AG08396 (cell line): Measurements from ENCODE around the gene ZNF675.
"Not testable (repeated sequence)": the region's sequence is repeated elsewhere in the genome, so short reads cannot be mapped to it uniquely, and the experiment has no call there.

Experiments used
- DNase-seq: peaks from one replicate; pipeline ENCODE4 v3.0.0; 2012; ENCODE audit warnings: low spot score, mixed read lengths

Gene ZNF675

DNA sequence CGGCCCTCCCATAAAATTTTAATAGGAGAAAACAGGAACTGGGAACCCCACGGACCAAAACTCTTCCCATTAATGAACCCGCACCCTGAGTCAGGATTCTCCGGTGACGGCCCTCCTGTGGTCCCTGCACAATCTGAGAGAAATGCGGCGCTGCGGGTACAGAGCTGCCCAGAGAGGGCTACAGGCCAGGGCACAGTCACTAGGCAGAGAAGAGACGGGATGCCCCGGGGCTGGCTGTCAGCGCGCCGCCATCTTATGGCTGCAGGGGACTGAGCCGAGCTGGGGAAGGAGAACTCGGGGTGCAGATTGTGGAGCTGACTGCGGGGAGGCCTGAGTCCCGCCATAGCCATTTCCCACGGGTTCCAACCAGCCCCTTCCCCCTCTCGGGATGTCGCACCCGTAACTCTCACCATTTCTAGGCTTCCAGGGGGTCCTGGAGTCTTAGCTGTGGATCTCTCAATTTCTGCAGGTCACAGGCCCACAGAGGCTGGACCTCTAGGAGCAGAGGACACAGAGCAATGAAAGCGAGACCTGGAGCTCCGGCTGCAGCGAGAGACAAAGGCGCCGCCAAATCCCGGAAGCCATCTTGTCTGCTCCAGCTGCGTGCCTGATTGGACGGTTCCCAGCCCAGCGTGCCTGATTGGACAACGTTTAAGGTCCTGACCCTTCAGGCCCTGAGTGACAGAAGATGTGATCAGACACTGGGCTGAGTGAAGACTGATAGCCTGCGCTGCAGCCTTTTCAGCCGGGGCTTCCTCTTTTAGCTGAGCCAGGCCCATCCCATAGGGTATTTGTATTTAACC, at the start of gene ZNF675:
Gene ZNF675, minus strand, starts transcription at position 592 of the 803 bp plus-strand sequence. Its CDS starts 179 bp downstream, at position 413.
- DNase-seq: peak; percentile 89

DNA sequence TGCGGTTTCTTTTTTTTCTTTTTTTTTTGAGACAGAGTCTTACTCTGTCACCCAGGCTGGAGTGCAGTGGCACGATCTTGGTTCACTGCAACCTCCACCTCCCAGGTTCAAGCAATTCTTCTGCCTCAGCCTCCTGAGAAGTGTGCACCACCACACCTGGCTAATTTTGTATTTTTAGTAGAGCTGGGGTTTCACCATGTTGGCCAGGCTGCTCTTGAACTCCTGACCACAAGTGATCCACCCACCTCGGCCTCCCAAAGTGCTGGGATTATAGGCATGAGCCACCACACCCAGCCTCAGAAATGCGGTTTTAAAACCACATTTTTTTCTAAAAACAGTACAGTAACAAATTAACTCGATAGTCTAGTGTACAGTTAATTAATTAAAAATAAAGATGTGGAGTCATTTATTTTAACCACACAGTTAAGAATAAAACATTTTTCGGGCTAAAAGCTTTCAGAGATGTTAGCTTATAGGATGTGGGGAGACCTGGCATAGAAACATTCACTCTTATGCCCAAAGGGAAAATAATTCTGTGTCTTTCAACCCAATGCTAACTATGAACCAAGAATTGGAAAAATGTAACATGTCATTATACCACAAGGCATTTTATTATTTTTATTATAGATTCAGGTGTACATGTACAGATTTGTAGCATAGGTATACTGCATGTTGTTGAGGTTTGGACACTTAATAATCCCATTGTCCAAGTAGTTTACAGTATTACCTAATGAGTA, 43.9 kb upstream of the ZNF675 start:
- DNase-seq: not testable (repeated sequence)

DNA sequence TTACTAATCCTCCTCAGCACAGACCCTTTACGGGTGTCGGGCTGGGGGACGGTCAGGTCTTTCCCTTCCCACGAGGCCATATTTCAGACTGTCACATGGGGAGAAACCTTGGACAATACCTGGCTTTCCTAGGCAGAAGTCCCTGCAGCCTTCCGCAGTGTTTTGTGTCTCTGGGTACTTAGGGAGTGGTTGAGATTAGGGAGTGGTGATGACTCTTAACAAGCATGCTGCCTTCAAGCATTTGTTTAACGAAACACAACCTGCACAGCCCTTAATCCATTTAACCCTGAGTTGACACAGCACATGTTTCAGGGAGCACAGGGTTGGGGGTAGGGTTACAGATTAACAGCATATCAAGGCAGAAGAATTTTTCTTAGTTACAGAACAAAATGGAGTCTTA, 37.1 kb upstream of the ZNF675 start:
- not testable (repeated sequence) for DNase-seq

DNA sequence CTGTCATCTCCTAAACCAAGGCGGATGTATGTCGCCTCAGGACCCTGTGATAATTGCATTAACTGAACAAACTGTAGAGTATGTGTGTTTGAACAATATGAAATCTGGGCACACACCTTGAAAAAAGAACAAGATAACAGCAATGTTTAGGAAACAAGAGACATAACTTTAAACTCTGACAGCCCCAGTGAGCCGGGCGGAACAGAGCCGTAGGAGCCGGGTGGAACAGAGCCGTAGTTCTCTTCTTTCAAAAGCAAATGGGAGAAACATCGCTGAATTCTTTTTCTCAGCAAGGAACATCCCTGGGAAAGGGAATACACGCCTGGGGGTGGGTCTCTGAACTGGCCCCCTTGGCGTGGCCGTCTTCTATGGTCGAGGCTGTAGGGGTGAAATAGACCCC, 31.8 kb upstream of the ZNF675 start:
- DNase-seq: no peak

DNA sequence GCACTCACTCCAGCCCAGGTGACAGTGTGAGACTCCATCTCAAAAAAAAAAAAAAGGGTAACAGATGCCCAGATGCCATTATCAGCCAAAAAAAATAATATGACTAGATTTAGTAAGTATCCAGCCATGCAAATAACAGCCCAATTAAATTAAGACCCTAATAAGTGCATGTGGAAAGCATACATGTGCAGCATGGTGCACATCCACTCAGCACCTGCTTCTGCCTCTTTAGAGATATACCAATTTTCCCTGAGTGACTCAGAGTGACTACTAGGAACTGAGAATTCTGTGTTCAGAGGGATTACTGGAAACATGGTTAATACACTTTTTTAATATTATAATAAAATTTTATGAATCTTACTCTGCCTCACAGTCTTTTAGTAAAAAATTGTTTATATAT, 29.8 kb upstream of the ZNF675 start:
- no peak for DNase-seq

DNA sequence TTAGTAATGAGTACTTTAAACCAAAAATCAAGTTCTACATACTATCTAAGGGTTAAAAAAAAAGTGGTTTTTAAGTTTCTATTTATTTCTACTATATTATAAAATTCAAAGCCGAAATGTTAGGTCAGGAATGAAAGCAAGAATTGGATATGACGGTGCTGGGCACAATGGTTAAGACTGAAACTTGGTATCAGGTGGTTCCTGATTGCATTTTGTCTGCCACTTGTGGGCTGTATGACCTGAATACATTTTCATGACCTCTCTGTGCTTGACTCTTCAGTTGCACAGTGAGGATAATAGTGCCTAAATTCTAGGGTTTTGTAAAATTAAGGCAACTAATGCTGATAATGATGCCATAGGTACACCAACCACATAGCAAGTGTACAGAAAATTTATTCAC, 22.3 kb upstream of the ZNF675 start:
- DNase-seq: no peak

DNA sequence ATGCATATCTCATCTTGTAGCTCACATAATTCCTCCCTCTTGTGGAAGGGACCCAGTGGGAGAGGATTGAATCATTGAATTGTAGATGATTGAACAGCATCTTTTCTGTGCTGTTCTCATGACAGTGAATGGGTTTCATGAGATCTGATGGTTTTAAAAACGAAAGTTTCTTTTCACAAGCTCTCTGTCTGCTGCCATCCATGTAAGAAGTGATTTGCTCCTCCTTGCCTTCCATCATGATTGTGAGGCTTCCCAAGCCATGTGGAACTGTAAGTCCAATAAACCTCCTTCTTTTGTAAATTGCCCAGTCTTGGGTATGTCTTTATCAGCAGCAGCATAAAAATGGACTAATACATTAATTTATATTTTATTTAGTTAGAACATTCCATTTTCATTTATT, 19.6 kb upstream of the ZNF675 start:
- DNase-seq: no peak

DNA sequence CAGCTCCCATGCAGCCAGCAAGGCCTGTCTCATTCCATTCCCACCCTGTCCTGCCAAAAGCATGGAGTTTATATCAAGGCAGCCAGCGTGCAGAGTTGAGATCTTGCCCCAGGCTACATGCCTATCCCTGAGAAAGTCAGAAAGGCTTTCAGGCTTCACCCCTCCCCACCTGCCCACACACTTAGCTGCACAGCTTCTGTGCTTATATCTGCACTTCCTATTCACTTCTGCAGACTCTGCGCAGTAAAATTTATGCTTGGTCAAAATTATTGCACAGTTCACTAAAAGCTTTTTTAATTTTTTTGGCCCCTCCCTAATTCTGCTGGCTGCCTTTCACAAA, 12.5 kb upstream of the ZNF675 start:
- DNase-seq: no peak

DNA sequence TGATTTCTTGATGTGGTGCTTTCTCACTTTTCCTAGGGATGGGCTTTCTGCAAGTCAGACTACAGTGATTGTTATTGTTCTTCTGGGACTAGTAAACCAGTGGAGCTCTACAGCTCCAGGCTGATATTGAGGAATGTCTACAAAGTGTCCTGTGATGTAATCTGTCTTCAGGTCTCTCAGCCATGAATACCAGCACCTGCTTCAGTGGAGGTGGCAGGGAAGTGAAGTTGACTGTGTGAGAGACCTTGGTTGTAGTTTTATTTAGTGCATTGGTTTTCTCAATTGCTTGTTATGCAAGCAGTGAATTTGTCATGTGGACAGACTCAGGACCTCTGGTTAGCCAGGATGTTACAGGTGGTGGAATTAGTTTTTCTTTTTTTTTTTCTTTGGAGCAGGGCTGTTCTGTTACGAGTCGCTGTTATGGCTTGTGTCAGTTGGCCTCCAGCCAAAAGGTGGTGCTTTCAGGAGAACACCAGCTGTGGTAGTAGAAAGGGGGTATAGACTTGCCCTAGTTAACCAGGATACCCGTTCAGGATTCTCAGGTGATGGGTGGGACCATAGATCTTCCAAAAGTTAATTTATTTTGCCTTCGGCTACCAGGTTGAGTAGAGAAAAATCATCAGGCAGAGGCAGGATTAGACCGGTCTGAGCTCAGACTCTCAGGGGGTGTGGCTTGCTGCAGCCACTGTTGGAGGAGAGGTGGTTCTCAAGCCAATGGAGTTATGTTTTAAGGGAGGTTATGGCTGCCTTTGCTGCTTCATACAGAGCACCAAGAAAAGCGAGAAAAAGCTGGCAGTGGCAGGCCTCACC, 11.9 kb upstream of the ZNF675 start:
- no peak for DNase-seq

DNA sequence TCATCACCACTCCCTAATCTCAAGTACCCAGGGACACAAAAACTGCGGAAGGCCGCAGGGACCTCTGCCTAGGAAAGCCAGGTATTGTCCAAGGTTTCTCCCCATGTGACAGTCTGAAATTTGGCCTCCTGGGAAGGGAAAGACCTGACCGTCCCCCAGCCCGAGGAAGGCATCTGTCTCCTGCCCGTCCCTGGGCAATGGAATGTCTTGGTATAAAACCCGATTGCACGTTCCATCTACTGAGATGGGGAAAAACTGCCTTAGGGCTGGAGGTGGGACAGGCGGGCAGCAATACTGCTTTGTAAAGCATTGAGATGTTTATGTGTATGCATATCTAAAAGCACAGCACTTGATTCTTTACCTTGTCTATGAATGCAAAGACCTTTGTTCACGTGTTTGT, 5.9 kb upstream of the ZNF675 start:
- not testable (repeated sequence) for DNase-seq

DNA sequence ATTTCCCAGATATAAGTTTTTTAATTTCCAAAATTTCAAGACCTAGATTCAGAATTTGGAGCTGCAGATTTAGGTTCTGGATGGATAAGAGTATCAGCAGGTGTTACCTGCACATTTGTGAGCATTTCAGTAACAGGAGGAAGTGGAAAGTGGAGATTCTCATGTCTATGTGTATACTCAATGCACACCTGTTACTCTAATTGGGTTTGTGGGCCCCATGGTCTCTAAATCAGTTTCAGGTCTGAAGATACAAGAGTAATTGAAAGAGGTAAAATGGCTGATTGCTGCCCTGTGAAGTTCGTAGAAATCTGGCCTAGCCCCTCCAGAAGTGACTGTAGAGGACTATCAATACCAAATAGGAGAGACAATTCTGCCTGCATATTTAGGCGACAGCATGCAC, 13.9 kb downstream of the ZNF675 start:
- DNase-seq: no peak

DNA sequence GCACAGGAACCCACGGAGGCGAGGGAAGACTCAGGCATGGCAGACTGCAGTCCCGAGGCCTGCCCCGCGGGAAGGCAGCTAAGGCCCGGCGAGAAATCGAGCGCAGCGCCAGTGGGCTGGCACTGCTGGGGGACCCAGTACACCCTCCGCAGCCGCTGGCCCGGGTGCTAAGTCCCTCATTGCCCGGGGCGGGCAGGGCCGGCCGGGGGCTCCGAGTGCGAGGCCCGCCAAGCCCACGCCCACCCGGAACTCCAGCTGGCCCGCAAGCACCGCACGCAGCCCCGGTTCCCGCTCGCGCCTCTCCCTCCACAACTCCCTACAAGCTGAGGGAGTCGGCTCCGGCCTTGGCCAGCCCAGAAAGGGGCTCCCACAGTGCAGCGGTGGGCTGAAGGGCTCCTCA, 18.4 kb downstream of the ZNF675 start:
- not testable (repeated sequence) for DNase-seq

DNA sequence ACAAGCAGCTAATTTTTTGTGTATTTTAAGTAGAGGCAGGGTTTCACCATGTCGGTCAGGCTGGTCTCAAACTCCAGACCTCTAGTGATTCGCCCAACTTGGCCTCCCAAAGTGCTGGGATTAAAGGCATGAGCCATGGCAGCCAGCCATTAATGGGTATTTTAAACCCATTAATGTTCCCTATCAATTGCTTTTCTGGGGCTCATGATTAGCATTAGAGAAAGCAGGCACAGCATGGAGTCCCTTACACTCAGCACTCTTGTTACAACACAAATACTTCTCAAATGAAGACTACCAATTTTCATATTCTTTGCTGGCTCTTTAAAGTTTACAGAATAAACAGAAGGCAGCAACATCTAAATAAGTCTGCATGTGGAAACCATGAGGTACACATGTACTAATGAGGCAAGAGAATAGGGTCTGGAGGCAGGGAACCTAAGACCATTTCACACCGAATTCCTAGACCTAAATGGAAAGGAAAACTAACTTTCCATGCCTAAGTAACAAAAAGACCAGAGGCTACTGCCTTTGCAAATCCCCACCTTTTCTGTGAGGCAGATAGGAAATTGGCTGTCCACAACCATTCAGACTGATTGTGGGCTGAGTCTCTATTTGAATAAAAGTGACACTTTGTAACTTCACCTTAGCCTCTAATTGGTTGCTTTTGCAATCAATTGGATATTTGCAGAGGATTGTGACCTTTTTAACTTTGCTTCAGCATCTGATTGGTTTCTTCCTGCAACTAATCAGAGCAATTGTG, 21.2 kb downstream of the ZNF675 start:
- no peak for DNase-seq

DNA sequence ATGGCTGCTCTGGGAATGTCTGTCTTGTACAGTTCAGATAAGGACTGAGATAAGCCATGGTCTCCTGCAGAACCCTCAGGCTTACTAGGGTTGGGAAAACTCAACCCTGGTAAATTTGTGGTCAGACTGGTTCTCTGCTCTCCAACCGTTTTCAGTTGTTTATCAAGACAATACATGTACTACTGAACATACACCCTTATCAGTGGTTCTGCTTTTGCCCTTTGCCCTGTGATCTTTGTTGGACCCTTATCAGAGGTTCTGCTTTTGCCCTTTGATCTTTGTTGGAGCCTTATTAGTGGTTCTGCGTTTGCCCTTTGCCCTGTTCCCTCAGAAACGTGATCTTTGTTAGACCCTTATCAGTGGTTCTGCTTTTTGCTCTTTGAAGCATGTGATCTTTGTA, 37.2 kb downstream of the ZNF675 start:
- not testable (repeated sequence) for DNase-seq
